K562 (cell line): Measurements from ENCODE around the gene PLXNB1. TPM values are rescaled to one million over a fixed set of nuclear protein-coding genes. Genes with fewer than 3 reads are reported as not detected.
A peak's percentile ranks its signal among the peaks of the same experiment; 100 is the strongest.

Experiments used
- ATAC-seq: fragments of 200-7000 bp; cut with Tn5 transposase; 3 replicates; pipeline ENCODE4 v1.9.1; 2020; ENCODE audit warnings: moderate library complexity
- BruUV-seq: library from RNA; stranded (reverse); fragments of 400-500 nt; replicated peaks from 2 replicates; lab custom pipeline; 2021; lab: Mats Ljungman, UMichigan
- CTCF ChIA-PET: fragments of 300-600 bp; formaldehyde crosslinking; extraction: SDS; loops from one replicate; lab custom pipeline; 2021; ENCODE audit warnings: low intra/inter-chr PET ratio; lab: Yijun Ruan, JAX
- POLR2A ChIA-PET: fragments of 300-600, 350-650 bp; sonication (Branson Sonifier 250); formaldehyde crosslinking; extraction: SDS; loops from one replicate; lab custom pipeline; 2021; ENCODE audit warnings: antibody characterized with exemption, inconsistent platforms; lab: Yijun Ruan, JAX
- DNase-seq, 4 experiments: peaks; one replicate each; pipeline versions ENCODE4 v3.0.0 to v3.0.0-alpha.2; 2011 to 2018; ENCODE audit warnings: low spot score in 3 of 4, mixed read lengths in 3 of 4; ENCODE audit errors: extremely low read depth in 1 of 4
- FAIRE-seq: peaks from 2 replicates; lab custom pipeline; 2011; peaks lifted over from hg19 to GRCh38; lab: Jason Lieb, UNC
- H2AFZ ChIP-seq: 2 replicates; pipeline ENCODE4 v1.6.0; 2011; ENCODE audit warnings: low read depth, low read length, control low read depth, inconsistent platforms
- H3K27ac ChIP-seq: fragments of 200-600 bp; 3 replicates; pipeline ENCODE4 v1.8.0; 2011; ENCODE audit warnings: low read depth, mild to moderate bottlenecking, control low read depth, inconsistent platforms, low read length, moderate library complexity, mixed read lengths; ENCODE audit errors: extremely low read depth
- H3K27me3 ChIP-seq, 2 experiments: fragments of 300-600 bp in 1 of 2; 2 replicates in 1 of 2; 3 replicates in 1 of 2; pipeline versions ENCODE4 v1.6.0 to v1.8.0; 2011; ENCODE audit warnings: inconsistent platforms in 2 of 2, low read length in 2 of 2, mild to moderate bottlenecking in 1 of 2, mixed read lengths in 1 of 2, moderate library complexity in 1 of 2; ENCODE audit not compliant: control insufficient read depth in 2 of 2, insufficient read depth in 2 of 2
- H3K36me3 ChIP-seq: fragments of 300-600 bp; 3 replicates; pipeline ENCODE4 v1.8.0; 2011; ENCODE audit warnings: mild to moderate bottlenecking, low read length, inconsistent platforms; ENCODE audit not compliant: control insufficient read depth, insufficient read depth
- H3K4me1 ChIP-seq, 2 experiments: fragments of 200-600 bp in 1 of 2; replicated peaks in 1 of 2; 2 replicates in 1 of 2; 3 replicates in 1 of 2; pipeline versions ENCODE4 v1.5.1 to v1.8.0; 2011; ENCODE audit warnings: inconsistent platforms in 2 of 2, low read length in 2 of 2, mild to moderate bottlenecking in 1 of 2, mixed read lengths in 1 of 2, moderate library complexity in 1 of 2; ENCODE audit not compliant: control insufficient read depth in 2 of 2, insufficient read depth in 2 of 2
- H3K4me2 ChIP-seq: 2 replicates; pipeline ENCODE4 v1.6.1; 2011; ENCODE audit warnings: low read length, control low read depth, inconsistent platforms, mixed read lengths; ENCODE audit not compliant: insufficient read depth
- H3K4me3 ChIP-seq: fragments of 200-600 bp; sonication (generic), shearing (Covaris generic); 2 replicates; pipeline ENCODE4 v1.5.1; 2016; ENCODE audit warnings: control low read depth, inconsistent platforms
- H3K79me2 ChIP-seq: fragments of 200-600 bp; 3 replicates; pipeline ENCODE4 v1.8.0; 2011; ENCODE audit warnings: low read length, inconsistent platforms; ENCODE audit not compliant: control insufficient read depth, insufficient read depth
- H3K9ac ChIP-seq, 2 experiments: 2 replicates each; pipeline versions ENCODE4 v1.6.0 to v1.6.1; 2011; ENCODE audit warnings: low read depth in 2 of 2, low read length in 2 of 2, control low read depth in 1 of 2, inconsistent platforms in 1 of 2, mild to moderate bottlenecking in 1 of 2, mixed read lengths in 1 of 2; ENCODE audit not compliant: insufficient read depth in 1 of 2
- H3K9me1 ChIP-seq: one replicate; pipeline ENCODE4 v1.6.0; 2011; ENCODE audit warnings: inconsistent platforms, mild to moderate bottlenecking, low read length, moderate library complexity; ENCODE audit not compliant: control insufficient read depth, insufficient read depth
- H3K9me3 ChIP-seq: replicated peaks from 2 replicates; pipeline ENCODE4 v1.5.1; 2011; ENCODE audit warnings: low read depth, low read length, inconsistent platforms; ENCODE audit not compliant: control insufficient read depth, insufficient read depth
- H4K20me1 ChIP-seq: replicated peaks from 2 replicates; pipeline ENCODE4 v1.6.1; 2011; ENCODE audit warnings: low read length, inconsistent platforms, mixed read lengths; ENCODE audit not compliant: control insufficient read depth, insufficient read depth
- BCL6 ChIP-seq: fragments of 250-450 bp; sonication (Bioruptor Pico); IDR thresholded peaks from 2 replicates; pipeline ENCODE4 v1.4.0; 2020
- CCAR2 ChIP-seq: fragments of 200-400 bp; formaldehyde crosslinking; IDR thresholded peaks from 2 replicates; pipeline ENCODE4 v1.6.1; 2017; ENCODE audit warnings: mild to moderate bottlenecking, low read depth, low read length
- E2F4 ChIP-seq: sonication (generic); formaldehyde crosslinking; IDR thresholded peaks from 2 replicates; pipeline ENCODE4 v1.8.0; 2022; ENCODE audit warnings: mild to moderate bottlenecking, low read depth, missing genetic modification reagents
- KAT8 ChIP-seq: fragments of 450-650 bp; IDR thresholded peaks from 2 replicates; pipeline ENCODE4 v1.6.1; 2016; ENCODE audit warnings: low read depth, mild to moderate bottlenecking
- MAX ChIP-seq: sonication (generic); formaldehyde crosslinking; IDR thresholded peaks from 2 replicates; pipeline ENCODE4 v1.9.0; 2022; ENCODE audit warnings: mild to moderate bottlenecking, missing genetic modification reagents
- MEF2A ChIP-seq: IDR thresholded peaks from 2 replicates; pipeline ENCODE4 v1.6.1; 2011; ENCODE audit warnings: low read depth, mild to moderate bottlenecking, low read length, moderate library complexity; ENCODE audit not compliant: control insufficient read depth
- MYBL2 ChIP-seq, 2 experiments: fragments of 450-650 bp in 1 of 2; sonication (generic) in 1 of 2; formaldehyde crosslinking in 1 of 2; IDR thresholded peaks; 2 replicates each; pipeline versions ENCODE4 v1.6.1 to v1.8.1; 2017 to 2022; ENCODE audit warnings: borderline replicate concordance in 1 of 2, inconsistent platforms in 1 of 2, low read depth in 1 of 2, mild to moderate bottlenecking in 1 of 2, missing genetic modification reagents in 1 of 2, moderate library complexity in 1 of 2
- PCBP1 ChIP-seq: fragments of 200-400 bp; formaldehyde crosslinking; IDR thresholded peaks from 2 replicates; pipeline ENCODE4 v1.6.1; 2018; ENCODE audit warnings: mild to moderate bottlenecking, low read depth, low read length; ENCODE audit not compliant: poor library complexity, severe bottlenecking
- RCOR1 ChIP-seq, 2 experiments: IDR thresholded peaks; 2 replicates each; pipeline ENCODE4 v1.6.1; 2012; ENCODE audit warnings: low read depth in 2 of 2, low read length in 2 of 2, borderline replicate concordance in 1 of 2, improper control_type of control experiment in 1 of 2
- TAF1 ChIP-seq: IDR thresholded peaks from 2 replicates; pipeline ENCODE4 v1.6.1; 2011; ENCODE audit warnings: mild to moderate bottlenecking, low read length, moderate library complexity; ENCODE audit not compliant: insufficient read depth, control insufficient read depth, severe bottlenecking; ENCODE audit errors: extremely low read depth
- ZNF518B ChIP-seq: fragments of 250-450 bp; sonication (Bioruptor Pico); IDR thresholded peaks from 2 replicates; pipeline ENCODE4 v1.5.0; 2021; ENCODE audit warnings: mild to moderate bottlenecking, moderate library complexity
- ZNF655 ChIP-seq: fragments of 250-450 bp; sonication (Bioruptor Pico); IDR thresholded peaks from 2 replicates; pipeline ENCODE4 v1.5.0; 2021
- ZSCAN32 ChIP-seq: fragments of 450-650 bp; formaldehyde crosslinking; IDR thresholded peaks from 2 replicates; pipeline ENCODE4 v1.4.0; 2020; ENCODE audit warnings: mild to moderate bottlenecking, moderate library complexity
- WGBS: fragments of 100-300 bp; shearing (Covaris generic); methylation state at CpG from one replicate; pipeline ENCODE4 v1.1.6; 2016; ENCODE audit warnings: low coverage, mixed read lengths; ENCODE audit not compliant: insufficient coverage; ENCODE audit errors: missing lambda C conversion rate; 5-methylcytosine and 5-hydroxymethylcytosine counted together
- in situ Hi-C: fragments of 300-500 bp; cut with MboI; formaldehyde crosslinking; loops from 4 replicates; pipeline ENCODE4 v1.15.0; 2018; ENCODE audit warnings: inconsistent platforms, mixed read lengths
- intact Hi-C: fragments of 100-400 bp; cut with micrococcal nuclease; formaldehyde crosslinking; loops from 2 replicates; pipeline ENCODE4 v1.14.2; 2022
- polyA plus RNA-seq, 8 experiments: library from polyadenylated mRNA; depleted of rRNA in 4 of 8; stranded (reverse) in 5 of 8; unstranded in 3 of 8; fragments of >200 nt; fragmentation: Nextera tagmentation in 2 of 8; fragmentation: Illumina TruSeq in 1 of 8; extraction: Ambion mirVana in 2 of 8; extraction: Trizol in 1 of 8; gene quantifications; 2 replicates each; pipeline versions ENCODE4 v1.2.1 to v1.2.3, GENCODE V29; 2011 to 2014; ENCODE audit warnings: inconsistent platforms in 1 of 8, missing spikeins in 1 of 8
- total RNA-seq, 7 experiments: library from RNA; depleted of rRNA in 6 of 7; stranded (reverse); fragments of >200 nt in 6 of 7; fragmentation: Illumina TruSeq in 2 of 7; extraction: Trizol in 2 of 7; gene quantifications; 2 replicates each; pipeline versions ENCODE4 v1.2.1 to v1.2.3, GENCODE V29; 2011 to 2021; ENCODE audit warnings: low replicate concordance in 1 of 7

Gene PLXNB1
- total and polyA plus RNA-seq, 9 of the 15 experiments (the other 6 are each of a cell fraction or from before 2014, with no cell fraction given) = 0.17 to 17.4 (median 6.0) TPM

GRCh38 chr3:48397767-48398681 lies 31.9 kb downstream of the PLXNB1 start:
- Histone ChIP-seq H3K9ac (no peak overlapping the region), H3K27ac (no peak overlapping the region), H3K79me2 (no peaks in the 10 kb centered on the region), H3K9me3 (no peaks in the 10 kb centered on the region), H3K4me1 (peaks cover 0 to 7% of the 10 kb centered on the region in 2 experiments; a peak in 1 of 5 replicates), H3K27me3 (no peaks in the 10 kb centered on the region), H3K4me3 (no peak overlapping the region), H3K9me1 (no peaks in the 10 kb centered on the region), H4K20me1 (no peaks in the 10 kb centered on the region), H2AFZ (no peak overlapping the region), H3K36me3 (no peaks in the 10 kb centered on the region), H3K4me2 (no peak overlapping the region)
- ChIA-PET POLR2A (interaction anchor here (0.6 kb wide), 1 partner anchor 25 kb away, joined by 3 read pairs; no protein-coding TSS in a partner anchor), CTCF (no interaction called here)
- intact Hi-C loops = no loop called here
- in situ Hi-C loops = no loop called here
- BruUV-seq = no TSS peak
- ATAC-seq (no peak), FAIRE-seq (no peak), DNase-seq (peak in 3 of 4 experiments; percentile 1 to 4 (median 4))
- 31% methylated on average over 8 of the region's 9 CpGs for WGBS
- no peak for TF ChIP-seq E2F4 (CRISPR knock-in tag)
- TF ChIP-seq RCOR1 (IDR thresholded peaks at IDR 0.05; ENCODE audit: borderline replicate concordance in 1 of 2, low read depth in 2 of 2, low read length in 2 of 2) = no peak
- no peak for TF ChIP-seq ZSCAN32 (CRISPR knock-in tag)
- no peak for TF ChIP-seq ZNF518B (CRISPR knock-in tag)
- no peak for TF ChIP-seq ZNF655 (CRISPR knock-in tag)
- TF ChIP-seq MEF2A = no peak
- TF ChIP-seq KAT8 = no peak
- TF ChIP-seq TAF1 = no peak
- TF ChIP-seq PCBP1 = no peak
- TF ChIP-seq BCL6 (CRISPR knock-in tag) = no peak
- TF ChIP-seq MAX (CRISPR knock-in tag) = no peak
- no peak for TF ChIP-seq MYBL2 (IDR thresholded peaks at IDR 0.05; ENCODE audit: low read depth)
- TF ChIP-seq MYBL2 (CRISPR knock-in tag; IDR thresholded peaks at IDR 0.05; ENCODE audit: borderline replicate concordance) = no peak
- no peak for TF ChIP-seq CCAR2
